ENCODE data around the gene KIAA0040.

Gene KIAA0040

GRCh38 chr1:175129182-175129581 is 63.4 kb downstream of the KIAA0040 start:
- TF ChIP-seq, protein P1, sequence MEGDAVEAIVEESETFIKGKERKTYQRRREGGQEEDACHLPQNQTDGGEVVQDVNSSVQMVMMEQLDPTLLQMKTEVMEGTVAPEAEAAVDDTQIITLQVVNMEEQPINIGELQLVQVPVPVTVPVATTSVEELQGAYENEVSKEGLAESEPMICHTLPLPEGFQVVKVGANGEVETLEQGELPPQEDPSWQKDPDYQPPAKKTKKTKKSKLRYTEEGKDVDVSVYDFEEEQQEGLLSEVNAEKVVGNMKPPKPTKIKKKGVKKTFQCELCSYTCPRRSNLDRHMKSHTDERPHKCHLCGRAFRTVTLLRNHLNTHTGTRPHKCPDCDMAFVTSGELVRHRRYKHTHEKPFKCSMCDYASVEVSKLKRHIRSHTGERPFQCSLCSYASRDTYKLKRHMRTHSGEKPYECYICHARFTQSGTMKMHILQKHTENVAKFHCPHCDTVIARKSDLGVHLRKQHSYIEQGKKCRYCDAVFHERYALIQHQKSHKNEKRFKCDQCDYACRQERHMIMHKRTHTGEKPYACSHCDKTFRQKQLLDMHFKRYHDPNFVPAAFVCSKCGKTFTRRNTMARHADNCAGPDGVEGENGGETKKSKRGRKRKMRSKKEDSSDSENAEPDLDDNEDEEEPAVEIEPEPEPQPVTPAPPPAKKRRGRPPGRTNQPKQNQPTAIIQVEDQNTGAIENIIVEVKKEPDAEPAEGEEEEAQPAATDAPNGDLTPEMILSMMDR (IDR thresholded peaks at IDR 0.05; ENCODE audit: extremely low read depth, missing control alignments) = no peak

GRCh38 chr1:175128523-175128922 is 64.1 kb downstream of the KIAA0040 start:
- TF ChIP-seq, protein P1 (IDR thresholded peaks at IDR 0.05; ENCODE audit: extremely low read depth, missing control alignments) = no peak
- no peak for DNase-seq (ENCODE audit: low spot score)

More at GRCh38 chr1:175129182-175129581, 63.4 kb downstream of the KIAA0040 start:
- no peak for DNase-seq (ENCODE audit: low spot score)

GRCh38 chr1:175127565-175127964 is 65.0 kb downstream of the KIAA0040 start:
- TF ChIP-seq, protein P1 (IDR thresholded peaks at IDR 0.05; ENCODE audit: extremely low read depth, missing control alignments) = no peak
- DNase-seq (ENCODE audit: low spot score) = no peak

GRCh38 chr1:175126347-175126746 is 66.2 kb downstream of the KIAA0040 start:
- TF ChIP-seq, protein P1 (IDR thresholded peaks at IDR 0.05; ENCODE audit: extremely low read depth, missing control alignments) = no peak
- no peak for DNase-seq (ENCODE audit: low spot score)

- TF ChIP-seq, protein P1 (IDR thresholded peaks at IDR 0.05; ENCODE audit: extremely low read depth, missing control alignments) = no peak
- no peak for DNase-seq (ENCODE audit: low spot score)
Observed at GRCh38 chr1:175124861-175125260, 67.7 kb downstream of the KIAA0040 start.

DNA sequence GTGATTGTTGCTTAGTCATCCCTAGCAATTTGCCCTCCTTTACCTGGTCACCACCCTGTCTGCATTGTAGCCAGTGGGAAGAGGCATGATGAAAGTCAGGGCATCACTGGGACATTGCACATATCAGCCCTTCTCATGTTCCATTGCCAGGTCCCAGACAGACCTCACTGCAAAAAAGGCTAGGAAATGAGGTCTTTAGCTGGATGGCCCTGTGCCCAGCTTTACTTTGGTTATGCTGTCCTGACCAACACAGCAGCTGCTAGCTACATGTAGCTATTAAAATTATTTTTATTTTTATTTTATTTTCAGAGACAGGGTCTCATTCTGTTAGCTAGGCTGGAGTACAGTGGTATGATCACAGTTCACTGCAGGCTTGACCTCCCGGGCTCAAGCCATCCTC is 72.1 kb downstream of the KIAA0040 start:
- DNase-seq (ENCODE audit: low spot score) = no peak
- TF ChIP-seq, protein P1 (IDR thresholded peaks at IDR 0.05; ENCODE audit: extremely low read depth, missing control alignments) = no peak

GRCh38 chr1:175118375-175119367 is 73.9 kb downstream of the KIAA0040 start:
- TF ChIP-seq, protein P1 (IDR thresholded peaks at IDR 0.05; ENCODE audit: extremely low read depth, missing control alignments) = no peak
- no peak for DNase-seq (ENCODE audit: low spot score)
